Endothelial cell of umbilical vein (primary cell): ENCODE data around the gene S100A7. TPM values are rescaled to one million over a fixed set of nuclear protein-coding genes. Genes with fewer than 3 reads are reported as not detected.

Experiments used
- BruUV-seq: library from RNA; stranded (reverse); fragments of 400-500 nt; replicated peaks from 2 replicates; lab custom pipeline; 2021; lab: Mats Ljungman, UMichigan
- CTCF ChIA-PET: fragments of 300-600, 350-600 bp; sonication (Branson Sonifier 250); formaldehyde crosslinking; loops from one replicate; lab custom pipeline; 2021; ENCODE audit warnings: antibody characterized with exemption, inconsistent platforms; lab: Charles Lee
- POLR2A ChIA-PET: fragments of 300-600, 350-600 bp; sonication (Branson Sonifier 250); formaldehyde crosslinking; loops from one replicate; lab custom pipeline; 2021; ENCODE audit warnings: antibody characterized with exemption, inconsistent platforms; lab: Charles Lee
- DNase-seq: peaks from one replicate; pipeline ENCODE4 v3.0.0-alpha.2; 2011; ENCODE audit warnings: low read depth, low spot score
- FAIRE-seq: peaks from 2 replicates; lab custom pipeline; 2011; peaks lifted over from hg19 to GRCh38; lab: Jason Lieb, UNC
- H2AFZ ChIP-seq: 2 replicates; pipeline ENCODE4 v1.6.0; 2012; ENCODE audit warnings: low read depth, low read length, control low read depth, inconsistent platforms
- H3K27ac ChIP-seq: 2 replicates; pipeline ENCODE4 v1.5.1; 2011; ENCODE audit warnings: low read depth, mild to moderate bottlenecking, control low read depth, low read length, moderate library complexity; ENCODE audit not compliant: insufficient read depth
- H3K27me3 ChIP-seq, 2 experiments: 2 replicates each; pipeline versions ENCODE4 v1.6.0 to v1.6.1; 2011; ENCODE audit warnings: low read length in 2 of 2, mixed read lengths in 1 of 2; ENCODE audit not compliant: control insufficient read depth in 2 of 2, insufficient read depth in 2 of 2
- H3K36me3 ChIP-seq, 2 experiments: 2 replicates in 1 of 2; 3 replicates in 1 of 2; pipeline ENCODE4 v1.5.1; 2011; ENCODE audit warnings: low read length in 2 of 2, mild to moderate bottlenecking in 1 of 2, moderate library complexity in 1 of 2; ENCODE audit not compliant: control insufficient read depth in 2 of 2, insufficient read depth in 2 of 2; ENCODE audit errors: extremely low read depth in 1 of 2
- H3K4me1 ChIP-seq: 3 replicates; pipeline ENCODE4 v1.5.1; 2011; ENCODE audit warnings: mild to moderate bottlenecking, low read length; ENCODE audit not compliant: control insufficient read depth, insufficient read depth; ENCODE audit errors: extremely low read depth
- H3K4me2 ChIP-seq: 2 replicates; pipeline ENCODE4 v1.6.1; 2011; ENCODE audit warnings: low read length, control low read depth, mixed read lengths; ENCODE audit not compliant: insufficient read depth
- H3K4me3 ChIP-seq, 3 experiments: fragments of 200-600 bp in 1 of 3; sonication (generic), shearing (Covaris generic) in 1 of 3; replicated peaks in 1 of 3; 2 replicates each; pipeline ENCODE4 v1.5.1; 2011 to 2016; ENCODE audit warnings: control low read depth in 3 of 3, low read length in 3 of 3, mild to moderate bottlenecking in 2 of 3, inconsistent platforms in 1 of 3, low read depth in 1 of 3, moderate library complexity in 1 of 3; ENCODE audit not compliant: insufficient read depth in 1 of 3
- H3K79me2 ChIP-seq: 2 replicates; pipeline ENCODE4 v1.6.0; 2012; ENCODE audit warnings: low read length, inconsistent platforms; ENCODE audit not compliant: control insufficient read depth, insufficient read depth
- H3K9ac ChIP-seq: replicated peaks from 2 replicates; pipeline ENCODE3; 2011; ENCODE audit warnings: low read length, control low read depth; ENCODE audit not compliant: insufficient read depth; ENCODE audit errors: extremely low read depth
- H3K9me1 ChIP-seq: replicated peaks from 3 replicates; pipeline ENCODE4 v1.6.0; 2011; ENCODE audit warnings: mild to moderate bottlenecking, low read length; ENCODE audit not compliant: control insufficient read depth, insufficient read depth; ENCODE audit errors: extremely low read depth
- H3K9me3 ChIP-seq: replicated peaks from 2 replicates; pipeline ENCODE4 v1.5.1; 2012; ENCODE audit warnings: low read length, inconsistent platforms; ENCODE audit not compliant: control insufficient read depth, insufficient read depth
- H4K20me1 ChIP-seq: replicated peaks from 2 replicates; pipeline ENCODE3; 2011; ENCODE audit warnings: mild to moderate bottlenecking, low read length; ENCODE audit not compliant: control insufficient read depth, insufficient read depth; ENCODE audit errors: extremely low read depth
- EZH2 ChIP-seq: IDR thresholded peaks from 2 replicates; pipeline ENCODE4 v1.6.1; 2012; ENCODE audit warnings: borderline replicate concordance, low read depth, mild to moderate bottlenecking, moderate library complexity, low read length, inconsistent platforms; ENCODE audit not compliant: severe bottlenecking
- FOS ChIP-seq: IDR thresholded peaks from 2 replicates; pipeline ENCODE4 v1.6.1; 2011; ENCODE audit warnings: mild to moderate bottlenecking, low read length, moderate library complexity, borderline replicate concordance; ENCODE audit not compliant: insufficient read depth
- GATA2 ChIP-seq: IDR thresholded peaks from 2 replicates; pipeline ENCODE4 v1.7.0; 2011; ENCODE audit warnings: low read depth, mild to moderate bottlenecking, moderate library complexity, mixed read lengths, low read length; ENCODE audit not compliant: insufficient read length, insufficient read depth
- JUN ChIP-seq: IDR thresholded peaks from 2 replicates; pipeline ENCODE4 v1.6.1; 2011; ENCODE audit warnings: borderline replicate concordance, low read depth; ENCODE audit not compliant: insufficient read length, insufficient read depth
- MYC ChIP-seq: IDR thresholded peaks from one replicate; pipeline ENCODE4 v1.6.1; 2011; ENCODE audit warnings: mild to moderate bottlenecking, low read depth, low read length
- POLR2A ChIP-seq: IDR thresholded peaks from 2 replicates; pipeline ENCODE4 v1.6.1; 2012; ENCODE audit warnings: low read depth, mild to moderate bottlenecking, control low read depth, low read length
- POLR2AphosphoS5 ChIP-seq: IDR thresholded peaks from 2 replicates; pipeline ENCODE4 v1.6.1; 2012; ENCODE audit warnings: low read depth, mild to moderate bottlenecking, control low read depth, low read length, moderate library complexity; ENCODE audit not compliant: insufficient read depth
- dilution Hi-C: fragments of 300-500 bp; cut with MboI; formaldehyde crosslinking; loops from one replicate; pipeline ENCODE4 v1.15.0; 2019; ENCODE audit warnings: low sequenced_read_pairs; ENCODE audit not compliant: extremely low pct_ligation_motif_present
- intact Hi-C: fragments of 100-400 bp; cut with micrococcal nuclease; formaldehyde crosslinking; loops from one replicate; pipeline ENCODE4 v1.10.0; 2022
- polyA plus RNA-seq, 4 experiments: library from polyadenylated mRNA; depleted of rRNA in 3 of 4; stranded (reverse) in 3 of 4; unstranded in 1 of 4; fragments of >200 nt; gene quantifications; 2 replicates each; pipeline versions ENCODE4 v1.2.1 to v1.2.3, GENCODE V29; 2011 to 2012; ENCODE audit warnings: missing spikeins in 1 of 4
- total RNA-seq: library from RNA; stranded (reverse); gene quantifications from 2 replicates; pipeline ENCODE4 v1.2.3, GENCODE V29; 2021
- TF ChIP-seq, protein P1 (sequence below), 2 donors: IDR thresholded peaks; 1 replicate in 1 of 2; 2 replicates in 1 of 2; pipeline ENCODE4 v1.5.1; 2011; ENCODE audit warnings: low read length in 2 of 2, mild to moderate bottlenecking in 2 of 2, moderate library complexity in 2 of 2, control low read depth in 1 of 2, inconsistent platforms in 1 of 2, low read depth in 1 of 2; ENCODE audit not compliant: insufficient read depth in 1 of 2; ENCODE audit errors: extremely low read depth in 1 of 2

The S100A7 gene
- total and polyA plus RNA-seq, 2 donors (not counting 3 experiments of a cell fraction or from before 2014, with no cell fraction given): not detected

DNA sequence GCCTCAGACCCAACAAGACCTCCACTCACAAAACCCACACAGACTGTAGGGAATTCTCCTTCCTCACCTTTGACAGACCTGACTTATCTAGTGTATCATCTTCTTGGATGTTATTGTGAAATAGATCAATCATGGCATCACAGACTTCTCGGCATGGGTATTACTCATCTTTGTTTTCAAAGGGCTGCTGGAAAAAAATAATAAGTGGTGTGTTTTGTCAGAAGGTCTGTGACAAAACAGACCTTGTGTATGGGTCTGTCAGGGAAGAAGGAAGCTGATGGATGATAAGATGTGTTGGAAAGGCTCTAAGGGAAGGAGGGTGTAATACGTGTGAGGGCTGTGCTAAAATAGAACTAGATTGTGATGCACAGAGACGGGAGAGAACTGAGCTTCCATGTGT is 13.9 kb upstream of the S100A7 start:
- H3K36me3 ChIP-seq: no peaks in the 10 kb centered on the region
- no peak overlapping the region for H3K4me2 ChIP-seq
- POLR2A ChIA-PET: no interaction called here
- no peaks in the 10 kb centered on the region for H3K4me1 ChIP-seq
- no peak overlapping the region for H3K9ac ChIP-seq
- dilution Hi-C loops: no loop called here
- no peak overlapping the region for H3K4me3 ChIP-seq
- TF ChIP-seq JUN: no peak
- TF ChIP-seq POLR2A: no peak
- TF ChIP-seq, protein P1, sequence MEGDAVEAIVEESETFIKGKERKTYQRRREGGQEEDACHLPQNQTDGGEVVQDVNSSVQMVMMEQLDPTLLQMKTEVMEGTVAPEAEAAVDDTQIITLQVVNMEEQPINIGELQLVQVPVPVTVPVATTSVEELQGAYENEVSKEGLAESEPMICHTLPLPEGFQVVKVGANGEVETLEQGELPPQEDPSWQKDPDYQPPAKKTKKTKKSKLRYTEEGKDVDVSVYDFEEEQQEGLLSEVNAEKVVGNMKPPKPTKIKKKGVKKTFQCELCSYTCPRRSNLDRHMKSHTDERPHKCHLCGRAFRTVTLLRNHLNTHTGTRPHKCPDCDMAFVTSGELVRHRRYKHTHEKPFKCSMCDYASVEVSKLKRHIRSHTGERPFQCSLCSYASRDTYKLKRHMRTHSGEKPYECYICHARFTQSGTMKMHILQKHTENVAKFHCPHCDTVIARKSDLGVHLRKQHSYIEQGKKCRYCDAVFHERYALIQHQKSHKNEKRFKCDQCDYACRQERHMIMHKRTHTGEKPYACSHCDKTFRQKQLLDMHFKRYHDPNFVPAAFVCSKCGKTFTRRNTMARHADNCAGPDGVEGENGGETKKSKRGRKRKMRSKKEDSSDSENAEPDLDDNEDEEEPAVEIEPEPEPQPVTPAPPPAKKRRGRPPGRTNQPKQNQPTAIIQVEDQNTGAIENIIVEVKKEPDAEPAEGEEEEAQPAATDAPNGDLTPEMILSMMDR (IDR thresholded peaks at IDR 0.05; ENCODE audit: extremely low read depth in 1 of 2, insufficient read depth in 1 of 2, low read depth in 1 of 2, low read length in 2 of 2): no peak
- no peak for TF ChIP-seq FOS
- no peak for TF ChIP-seq EZH2
- TF ChIP-seq POLR2AphosphoS5: no peak
- no peak for TF ChIP-seq GATA2
- TF ChIP-seq MYC: no peak
- H3K9me3 ChIP-seq: no peaks in the 10 kb centered on the region
- no TSS peak for BruUV-seq
- H3K79me2 ChIP-seq: no peaks in the 10 kb centered on the region
- DNase-seq: no peak
- H3K9me1 ChIP-seq: no peaks in the 10 kb centered on the region
- H2AFZ ChIP-seq: no peak overlapping the region
- H3K27me3 ChIP-seq: peaks cover 1 to 3% of the 10 kb centered on the region in 2 experiments
- no peak overlapping the region for H3K27ac ChIP-seq
- H4K20me1 ChIP-seq: no peaks in the 10 kb centered on the region
- no peak for FAIRE-seq
- intact Hi-C loops: no loop called here
- CTCF ChIA-PET: no interaction called here
